Measurements from ENCODE around the gene ZMYND10. TPM values are rescaled to one million over a fixed set of nuclear protein-coding genes. Genes with fewer than 3 reads are reported as not detected.

Gene ZMYND10
- total RNA-seq, 1 experiment from 2014 or later: 0.43 TPM

- no peaks in the 10 kb centered on the region for H3K9me3 ChIP-seq
- H3K27me3 ChIP-seq: no peaks in the 10 kb centered on the region
- H3K4me3 ChIP-seq: no peak overlapping the region
- H3K36me3 ChIP-seq: no peaks in the 10 kb centered on the region
- DNase-seq: no peak
These were observed 29.1 kb upstream of the ZMYND10 start for GRCh38 chr3:50374363-50375257.

GRCh38 chr3:50373146-50374051, 27.9 kb upstream of the ZMYND10 start:
- Histone ChIP-seq H3K27me3 (no peaks in the 10 kb centered on the region), H3K4me3 (no peak overlapping the region), H3K36me3 (no peaks in the 10 kb centered on the region), H3K9me3 (no peaks in the 10 kb centered on the region)
- DNase-seq: no peak

GRCh38 chr3:50372349-50372748, 26.8 kb upstream of the ZMYND10 start:
- H3K27me3 ChIP-seq: no peaks in the 10 kb centered on the region
- no peak for DNase-seq
- H3K9me3 ChIP-seq: no peaks in the 10 kb centered on the region
- no peak overlapping the region for H3K4me3 ChIP-seq
- H3K36me3 ChIP-seq: no peaks in the 10 kb centered on the region

GRCh38 chr3:50371133-50371685, 25.7 kb upstream of the ZMYND10 start:
- DNase-seq: no peak
- Histone ChIP-seq H3K4me3 (no peak overlapping the region), H3K36me3 (no peaks in the 10 kb centered on the region), H3K9me3 (no peaks in the 10 kb centered on the region), H3K27me3 (no peaks in the 10 kb centered on the region)

GRCh38 chr3:50370594-50370993, 25.1 kb upstream of the ZMYND10 start:
- Histone ChIP-seq H3K4me3 (no peak overlapping the region), H3K9me3 (no peaks in the 10 kb centered on the region), H3K36me3 (no peaks in the 10 kb centered on the region), H3K27me3 (no peaks in the 10 kb centered on the region)
- no peak for DNase-seq

GRCh38 chr3:50369012-50369670, 23.6 kb upstream of the ZMYND10 start:
- H3K27me3 ChIP-seq: no peaks in the 10 kb centered on the region
- DNase-seq: no peak
- H3K9me3 ChIP-seq: no peaks in the 10 kb centered on the region
- H3K4me3 ChIP-seq: no peak overlapping the region
- no peaks in the 10 kb centered on the region for H3K36me3 ChIP-seq

- no peak overlapping the region for H3K4me3 ChIP-seq
- H3K9me3 ChIP-seq: no peaks in the 10 kb centered on the region
- H3K27me3 ChIP-seq: no peaks in the 10 kb centered on the region
- no peak for DNase-seq
- no peaks in the 10 kb centered on the region for H3K36me3 ChIP-seq
These were observed 20.3 kb upstream of the ZMYND10 start for GRCh38 chr3:50365842-50366220.

GRCh38 chr3:50365080-50365841, 19.7 kb upstream of the ZMYND10 start:
- Histone ChIP-seq H3K9me3 (no peaks in the 10 kb centered on the region), H3K36me3 (no peaks in the 10 kb centered on the region), H3K4me3 (no peak overlapping the region), H3K27me3 (no peaks in the 10 kb centered on the region)
- no peak for DNase-seq

- Histone ChIP-seq H3K36me3 (no peaks in the 10 kb centered on the region), H3K4me3 (no peak overlapping the region), H3K9me3 (no peaks in the 10 kb centered on the region), H3K27me3 (no peaks in the 10 kb centered on the region)
- DNase-seq: no peak
These were observed 19.1 kb upstream of the ZMYND10 start for GRCh38 chr3:50364573-50365079.

GRCh38 chr3:50359760-50360110, 14.2 kb upstream of the ZMYND10 start:
- Histone ChIP-seq H3K27me3 (no peaks in the 10 kb centered on the region), H3K36me3 (peaks cover 22% of the 10 kb centered on the region), H3K4me3 (peak overlapping the region; percentile 76), H3K9me3 (no peaks in the 10 kb centered on the region)
- DNase-seq: no peak

GRCh38 chr3:50358911-50359759, 13.6 kb upstream of the ZMYND10 start, which contains the start of gene TMEM115:
Gene TMEM115, minus strand, starts transcription at chr3:50359521. Its CDS starts 458 bp downstream, at chr3:50359063.
- Histone ChIP-seq H3K27me3 (no peaks in the 10 kb centered on the region), H3K4me3 (peak within 1 kb of the TSS; percentile 76), H3K36me3 (peaks cover 22% of the 10 kb centered on the region), H3K9me3 (no peaks in the 10 kb centered on the region)
- peak; percentile 95 for DNase-seq

- Histone ChIP-seq H3K9me3 (no peaks in the 10 kb centered on the region), H3K4me3 (peak overlapping the region; percentile 76), H3K36me3 (peaks cover 25% of the 10 kb centered on the region), H3K27me3 (no peaks in the 10 kb centered on the region)
- no peak for DNase-seq
These were observed 12.9 kb upstream of the ZMYND10 start for GRCh38 chr3:50358355-50358910.

GRCh38 chr3:50357481-50357880, 11.9 kb upstream of the ZMYND10 start:
- Histone ChIP-seq H3K36me3 (peaks cover 30% of the 10 kb centered on the region), H3K27me3 (no peaks in the 10 kb centered on the region), H3K4me3 (peak overlapping the region; percentile 76), H3K9me3 (no peaks in the 10 kb centered on the region)
- no peak for DNase-seq

GRCh38 chr3:50356553-50356952, 11.0 kb upstream of the ZMYND10 start:
- Histone ChIP-seq H3K36me3 (peaks cover 35% of the 10 kb centered on the region), H3K4me3 (peak overlapping the region; percentile 76; the same call in 1 of the 2 replicates), H3K27me3 (no peaks in the 10 kb centered on the region), H3K9me3 (no peaks in the 10 kb centered on the region)
- peak; percentile 44 for DNase-seq

Measured in MG63 (cell line).